ENCODE measurements around the gene CAPZA3.

DNA sequence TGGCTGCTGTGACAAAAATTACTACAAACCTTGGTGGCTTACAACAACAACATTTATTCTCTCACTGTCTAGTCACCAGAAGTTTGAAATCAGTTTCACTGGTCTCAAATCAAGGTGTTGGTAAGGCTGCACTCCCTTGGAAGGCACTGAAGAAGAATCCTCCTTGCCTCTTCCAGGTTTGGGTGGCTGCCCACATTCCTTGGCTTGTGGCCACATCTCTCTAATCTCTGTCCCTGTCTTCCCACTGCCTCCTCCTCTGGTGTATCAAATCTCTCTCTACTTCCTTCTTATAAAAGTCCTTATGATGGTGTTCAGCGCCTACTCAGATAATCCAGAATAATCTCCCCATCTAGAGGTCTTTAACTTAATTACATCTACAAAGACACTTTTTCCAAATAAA lies 31.1 kb upstream of the CAPZA3 start:
- TF ChIP-seq HDAC2 (IDR thresholded peaks at IDR 0.05) (no peak), ZNF274 (IDR thresholded peaks at IDR 0.05; ENCODE audit: insufficient read depth, insufficient read length) (no peak)
- TF ChIP-seq, protein P1, sequence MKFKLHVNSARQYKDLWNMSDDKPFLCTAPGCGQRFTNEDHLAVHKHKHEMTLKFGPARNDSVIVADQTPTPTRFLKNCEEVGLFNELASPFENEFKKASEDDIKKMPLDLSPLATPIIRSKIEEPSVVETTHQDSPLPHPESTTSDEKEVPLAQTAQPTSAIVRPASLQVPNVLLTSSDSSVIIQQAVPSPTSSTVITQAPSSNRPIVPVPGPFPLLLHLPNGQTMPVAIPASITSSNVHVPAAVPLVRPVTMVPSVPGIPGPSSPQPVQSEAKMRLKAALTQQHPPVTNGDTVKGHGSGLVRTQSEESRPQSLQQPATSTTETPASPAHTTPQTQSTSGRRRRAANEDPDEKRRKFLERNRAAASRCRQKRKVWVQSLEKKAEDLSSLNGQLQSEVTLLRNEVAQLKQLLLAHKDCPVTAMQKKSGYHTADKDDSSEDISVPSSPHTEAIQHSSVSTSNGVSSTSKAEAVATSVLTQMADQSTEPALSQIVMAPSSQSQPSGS (IDR thresholded peaks at IDR 0.05; ENCODE audit: low read length): no peak
- TF ChIP-seq, protein P2, sequence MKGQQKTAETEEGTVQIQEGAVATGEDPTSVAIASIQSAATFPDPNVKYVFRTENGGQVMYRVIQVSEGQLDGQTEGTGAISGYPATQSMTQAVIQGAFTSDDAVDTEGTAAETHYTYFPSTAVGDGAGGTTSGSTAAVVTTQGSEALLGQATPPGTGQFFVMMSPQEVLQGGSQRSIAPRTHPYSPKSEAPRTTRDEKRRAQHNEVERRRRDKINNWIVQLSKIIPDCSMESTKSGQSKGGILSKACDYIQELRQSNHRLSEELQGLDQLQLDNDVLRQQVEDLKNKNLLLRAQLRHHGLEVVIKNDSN (IDR thresholded peaks at IDR 0.05; ENCODE audit: borderline replicate concordance, extremely low read length, insufficient read depth, low read depth, low read length): no peak
- TF ChIP-seq, protein P3, sequence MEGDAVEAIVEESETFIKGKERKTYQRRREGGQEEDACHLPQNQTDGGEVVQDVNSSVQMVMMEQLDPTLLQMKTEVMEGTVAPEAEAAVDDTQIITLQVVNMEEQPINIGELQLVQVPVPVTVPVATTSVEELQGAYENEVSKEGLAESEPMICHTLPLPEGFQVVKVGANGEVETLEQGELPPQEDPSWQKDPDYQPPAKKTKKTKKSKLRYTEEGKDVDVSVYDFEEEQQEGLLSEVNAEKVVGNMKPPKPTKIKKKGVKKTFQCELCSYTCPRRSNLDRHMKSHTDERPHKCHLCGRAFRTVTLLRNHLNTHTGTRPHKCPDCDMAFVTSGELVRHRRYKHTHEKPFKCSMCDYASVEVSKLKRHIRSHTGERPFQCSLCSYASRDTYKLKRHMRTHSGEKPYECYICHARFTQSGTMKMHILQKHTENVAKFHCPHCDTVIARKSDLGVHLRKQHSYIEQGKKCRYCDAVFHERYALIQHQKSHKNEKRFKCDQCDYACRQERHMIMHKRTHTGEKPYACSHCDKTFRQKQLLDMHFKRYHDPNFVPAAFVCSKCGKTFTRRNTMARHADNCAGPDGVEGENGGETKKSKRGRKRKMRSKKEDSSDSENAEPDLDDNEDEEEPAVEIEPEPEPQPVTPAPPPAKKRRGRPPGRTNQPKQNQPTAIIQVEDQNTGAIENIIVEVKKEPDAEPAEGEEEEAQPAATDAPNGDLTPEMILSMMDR (IDR thresholded peaks at IDR 0.05 in 2 of 3, conservative IDR thresholded peaks at IDR 0.05 in 1 of 3; ENCODE audit: control insufficient read depth in 2 of 3, extremely low read depth in 1 of 3, insufficient read depth in 1 of 3, low read depth in 3 of 3, low read length in 3 of 3): no peak

All from GM12878 (cell line).